Thyroid gland (tissue), 4 donors: ENCODE measurements around the gene EPC1.

ENCODE experiments used
- POLR2A ChIP-seq, 2 donors: fragments of 450-650 bp; IDR thresholded peaks; one replicate each; pipeline ENCODE4 v1.6.1; 2017; ENCODE audit warnings: antibody characterized with exemption in 2 of 2, mild to moderate bottlenecking in 2 of 2, moderate library complexity in 1 of 2
- TF ChIP-seq, protein P1 (sequence below), 6 experiments: fragments of 200-600 bp in 3 of 6; fragments of 450-650 bp in 3 of 6; sonication (generic) in 3 of 6; IDR thresholded peaks; one replicate each; pipeline ENCODE4 v1.5.1; 2016 to 2019; ENCODE audit warnings: antibody characterized with exemption in 6 of 6, mild to moderate bottlenecking in 2 of 6, inconsistent platforms in 1 of 6, moderate library complexity in 1 of 6

DNA sequence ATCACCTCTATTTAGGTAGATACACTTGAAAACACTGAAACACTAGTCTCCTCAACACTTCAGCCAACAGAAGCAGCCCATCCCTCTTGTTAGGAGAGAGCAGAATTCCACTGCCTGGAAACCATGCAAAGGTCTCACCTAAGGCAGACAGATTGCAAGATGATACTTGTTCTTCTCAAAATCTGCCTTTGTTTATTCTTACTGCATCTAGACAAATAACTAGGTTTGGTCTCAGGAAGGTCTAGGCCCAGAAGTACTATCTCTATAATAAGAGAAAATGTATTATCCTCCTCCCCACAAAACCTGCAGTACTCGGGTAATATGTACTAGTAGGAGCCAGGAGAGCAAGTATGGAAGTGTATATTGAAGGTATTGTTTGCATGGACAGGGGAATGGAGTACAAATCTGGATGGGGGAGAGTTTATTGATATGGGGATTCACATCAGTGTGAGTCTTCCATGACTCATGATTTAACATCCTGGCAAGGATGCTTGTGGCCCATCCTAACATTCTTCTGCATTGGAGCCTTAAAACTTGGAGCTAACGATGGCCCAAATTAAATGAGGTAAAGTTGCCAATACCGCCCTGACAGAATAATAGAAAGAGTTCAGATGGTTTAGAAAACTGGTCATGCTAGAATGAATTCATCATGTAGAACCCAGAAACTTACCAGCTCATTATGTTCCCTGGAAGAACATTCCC, 109.2 kb downstream of the EPC1 start:
- TF ChIP-seq, protein P1, sequence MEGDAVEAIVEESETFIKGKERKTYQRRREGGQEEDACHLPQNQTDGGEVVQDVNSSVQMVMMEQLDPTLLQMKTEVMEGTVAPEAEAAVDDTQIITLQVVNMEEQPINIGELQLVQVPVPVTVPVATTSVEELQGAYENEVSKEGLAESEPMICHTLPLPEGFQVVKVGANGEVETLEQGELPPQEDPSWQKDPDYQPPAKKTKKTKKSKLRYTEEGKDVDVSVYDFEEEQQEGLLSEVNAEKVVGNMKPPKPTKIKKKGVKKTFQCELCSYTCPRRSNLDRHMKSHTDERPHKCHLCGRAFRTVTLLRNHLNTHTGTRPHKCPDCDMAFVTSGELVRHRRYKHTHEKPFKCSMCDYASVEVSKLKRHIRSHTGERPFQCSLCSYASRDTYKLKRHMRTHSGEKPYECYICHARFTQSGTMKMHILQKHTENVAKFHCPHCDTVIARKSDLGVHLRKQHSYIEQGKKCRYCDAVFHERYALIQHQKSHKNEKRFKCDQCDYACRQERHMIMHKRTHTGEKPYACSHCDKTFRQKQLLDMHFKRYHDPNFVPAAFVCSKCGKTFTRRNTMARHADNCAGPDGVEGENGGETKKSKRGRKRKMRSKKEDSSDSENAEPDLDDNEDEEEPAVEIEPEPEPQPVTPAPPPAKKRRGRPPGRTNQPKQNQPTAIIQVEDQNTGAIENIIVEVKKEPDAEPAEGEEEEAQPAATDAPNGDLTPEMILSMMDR (IDR thresholded peaks at IDR 0.05): no peak
- TF ChIP-seq POLR2A (IDR thresholded peaks at IDR 0.05): no peak
